HG03139 (cell line): ENCODE measurements around the gene STUM.
"Not testable (repeated sequence)": the region's sequence is repeated elsewhere in the genome, so short reads cannot be mapped to it uniquely, and the experiment has no call there.

Experiments used
- ATAC-seq: cut with Tn5 transposase; IDR thresholded peaks from one replicate; pipeline ENCODE4 v1.9.1; 2021; ENCODE audit not compliant: unreplicated experiment

STUM gene

GRCh38 chr1:226602186-226603021, 53.8 kb downstream of the STUM start:
- ATAC-seq = no peak

- ATAC-seq = no peak
These were observed 54.7 kb downstream of the STUM start for GRCh38 chr1:226603022-226603857.

- ATAC-seq = no peak
These were observed 55.4 kb downstream of the STUM start for GRCh38 chr1:226603858-226604559.

- no peak for ATAC-seq
These were observed 56.2 kb downstream of the STUM start for GRCh38 chr1:226604560-226605317.

GRCh38 chr1:226605318-226605950, 56.9 kb downstream of the STUM start:
- no peak for ATAC-seq

- no peak for ATAC-seq
These were observed 58.0 kb downstream of the STUM start for GRCh38 chr1:226606311-226607267.

- no peak for ATAC-seq
These were observed 58.7 kb downstream of the STUM start for GRCh38 chr1:226607268-226607660.

GRCh38 chr1:226607821-226608220, 59.3 kb downstream of the STUM start:
- no peak for ATAC-seq

GRCh38 chr1:226608699-226609505, 60.3 kb downstream of the STUM start:
- ATAC-seq = peak; percentile 61

GRCh38 chr1:226609836-226610455, 61.4 kb downstream of the STUM start:
- no peak for ATAC-seq

- ATAC-seq = no peak
These were observed 62.1 kb downstream of the STUM start for GRCh38 chr1:226610671-226611070.

GRCh38 chr1:226611301-226611700, 62.7 kb downstream of the STUM start:
- ATAC-seq = no peak

- not testable (repeated sequence) for ATAC-seq
These were observed 63.4 kb downstream of the STUM start for GRCh38 chr1:226611980-226612379.

- ATAC-seq = no peak
These were observed 67.3 kb downstream of the STUM start for GRCh38 chr1:226615876-226616275.

GRCh38 chr1:226616636-226617035, 68.1 kb downstream of the STUM start:
- no peak for ATAC-seq

- ATAC-seq = no peak
These were observed 68.5 kb downstream of the STUM start for GRCh38 chr1:226617109-226617508.

GRCh38 chr1:226617719-226618118, 69.2 kb downstream of the STUM start:
- ATAC-seq = not testable (repeated sequence)

- no peak for ATAC-seq
These were observed 69.8 kb downstream of the STUM start for GRCh38 chr1:226618380-226618779.
